K562 (cell line): ENCODE data around the gene KAZN. TPM values are rescaled to one million over a fixed set of nuclear protein-coding genes. Genes with fewer than 3 reads are reported as not detected.

Experiments
- NUFIP1 ChIP-seq: fragments of 450-650 bp; IDR thresholded peaks from 2 replicates; pipeline ENCODE4 v1.6.1; 2018; ENCODE audit not compliant: partially characterized antibody
- PYGO2 ChIP-seq: fragments of 450-650 bp; IDR thresholded peaks from 2 replicates; pipeline ENCODE4 v1.6.1; 2016; ENCODE audit warnings: mild to moderate bottlenecking, missing genetic modification characterization, moderate library complexity, missing compliant biosample characterization
- SMARCE1 ChIP-seq: fragments of 450-650 bp; IDR thresholded peaks from 2 replicates; pipeline ENCODE4 v1.7.1; 2016; ENCODE audit warnings: mild to moderate bottlenecking
- TCF3 ChIP-seq: sonication (generic); formaldehyde crosslinking; IDR thresholded peaks from 2 replicates; pipeline ENCODE4 v1.4.0; 2020; ENCODE audit warnings: mild to moderate bottlenecking, missing genetic modification reagents
- YBX1 ChIP-seq: fragments of 450-650 bp; IDR thresholded peaks from 2 replicates; pipeline ENCODE4 v1.7.1; 2016; ENCODE audit warnings: mild to moderate bottlenecking
- ZSCAN32 ChIP-seq: fragments of 450-650 bp; formaldehyde crosslinking; IDR thresholded peaks from 2 replicates; pipeline ENCODE4 v1.4.0; 2020; ENCODE audit warnings: mild to moderate bottlenecking, moderate library complexity
- polyA plus RNA-seq, 8 experiments: library from polyadenylated mRNA; depleted of rRNA in 4 of 8; stranded (reverse) in 5 of 8; unstranded in 3 of 8; fragments of >200 nt; fragmentation: Nextera tagmentation in 2 of 8; fragmentation: Illumina TruSeq in 1 of 8; extraction: Ambion mirVana in 2 of 8; extraction: Trizol in 1 of 8; gene quantifications; 2 replicates each; pipeline versions ENCODE4 v1.2.1 to v1.2.3, GENCODE V29; 2011 to 2014; ENCODE audit warnings: inconsistent platforms in 1 of 8, missing spikeins in 1 of 8
- total RNA-seq, 7 experiments: library from RNA; depleted of rRNA in 6 of 7; stranded (reverse); fragments of >200 nt in 6 of 7; fragmentation: Illumina TruSeq in 2 of 7; extraction: Trizol in 2 of 7; gene quantifications; 2 replicates each; pipeline versions ENCODE4 v1.2.1 to v1.2.3, GENCODE V29; 2011 to 2021; ENCODE audit warnings: low replicate concordance in 1 of 7
- TF ChIP-seq, protein P1 (sequence below): fragments of 450-650 bp; IDR thresholded peaks from 2 replicates; pipeline ENCODE4 v1.6.1; 2016; ENCODE audit warnings: mild to moderate bottlenecking, moderate library complexity
- TF ChIP-seq, protein P2 (sequence below), 2 experiments: fragments of 250-450 bp in 1 of 2; fragments of 450-650 bp in 1 of 2; sonication (Bioruptor Pico) in 1 of 2; IDR thresholded peaks; 2 replicates each; pipeline versions ENCODE4 v1.6.1 to v1.8.0; 2016 to 2021; ENCODE audit warnings: mild to moderate bottlenecking in 2 of 2, moderate library complexity in 2 of 2, missing compliant biosample characterization in 1 of 2, missing genetic modification characterization in 1 of 2
- TF ChIP-seq, protein P3 (sequence below): fragments of 250-450 bp; sonication (Bioruptor Pico); IDR thresholded peaks from 2 replicates; pipeline ENCODE4 v1.9.0; 2021; ENCODE audit warnings: mild to moderate bottlenecking

Gene KAZN
- total and polyA plus RNA-seq, 9 of the 15 experiments (the other 6 are each of a cell fraction or from before 2014, with no cell fraction given): 2.1 to 21.6 (median 5.4) TPM

DNA sequence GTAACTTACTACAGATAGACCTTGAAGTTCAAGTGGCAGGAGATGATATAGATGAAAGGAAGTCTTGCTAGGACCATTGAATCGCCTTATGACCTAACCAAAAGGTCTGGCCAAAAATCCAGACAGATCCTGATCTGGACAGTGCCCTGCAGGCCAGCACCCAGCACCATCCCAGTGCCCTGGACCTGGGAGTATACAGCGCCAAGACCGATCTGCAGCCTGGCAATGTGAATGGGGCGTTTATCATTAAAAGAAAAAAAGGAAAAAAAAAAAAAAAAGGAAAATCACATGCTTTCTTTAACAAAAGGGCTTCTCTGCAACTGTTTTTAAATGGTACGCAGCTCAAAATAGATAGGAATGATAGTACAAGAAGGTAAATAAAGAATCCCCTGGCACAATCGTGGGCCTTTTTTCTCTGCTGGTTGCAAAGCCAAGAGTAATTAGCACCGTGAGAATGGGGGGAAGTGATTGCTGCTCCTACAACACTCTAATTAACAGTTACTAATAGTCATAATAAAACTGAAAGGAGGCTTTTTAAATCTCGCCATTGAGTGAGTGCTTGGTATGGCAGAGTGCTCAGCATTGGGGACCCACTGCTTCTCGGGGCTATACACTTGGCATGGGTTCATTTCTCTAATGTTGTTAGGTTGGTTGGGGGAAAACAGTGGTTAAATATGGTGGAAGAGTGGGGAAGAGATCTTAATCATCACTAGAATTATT is 146.7 kb downstream of the KAZN start (continued):
- TF ChIP-seq, protein P1, sequence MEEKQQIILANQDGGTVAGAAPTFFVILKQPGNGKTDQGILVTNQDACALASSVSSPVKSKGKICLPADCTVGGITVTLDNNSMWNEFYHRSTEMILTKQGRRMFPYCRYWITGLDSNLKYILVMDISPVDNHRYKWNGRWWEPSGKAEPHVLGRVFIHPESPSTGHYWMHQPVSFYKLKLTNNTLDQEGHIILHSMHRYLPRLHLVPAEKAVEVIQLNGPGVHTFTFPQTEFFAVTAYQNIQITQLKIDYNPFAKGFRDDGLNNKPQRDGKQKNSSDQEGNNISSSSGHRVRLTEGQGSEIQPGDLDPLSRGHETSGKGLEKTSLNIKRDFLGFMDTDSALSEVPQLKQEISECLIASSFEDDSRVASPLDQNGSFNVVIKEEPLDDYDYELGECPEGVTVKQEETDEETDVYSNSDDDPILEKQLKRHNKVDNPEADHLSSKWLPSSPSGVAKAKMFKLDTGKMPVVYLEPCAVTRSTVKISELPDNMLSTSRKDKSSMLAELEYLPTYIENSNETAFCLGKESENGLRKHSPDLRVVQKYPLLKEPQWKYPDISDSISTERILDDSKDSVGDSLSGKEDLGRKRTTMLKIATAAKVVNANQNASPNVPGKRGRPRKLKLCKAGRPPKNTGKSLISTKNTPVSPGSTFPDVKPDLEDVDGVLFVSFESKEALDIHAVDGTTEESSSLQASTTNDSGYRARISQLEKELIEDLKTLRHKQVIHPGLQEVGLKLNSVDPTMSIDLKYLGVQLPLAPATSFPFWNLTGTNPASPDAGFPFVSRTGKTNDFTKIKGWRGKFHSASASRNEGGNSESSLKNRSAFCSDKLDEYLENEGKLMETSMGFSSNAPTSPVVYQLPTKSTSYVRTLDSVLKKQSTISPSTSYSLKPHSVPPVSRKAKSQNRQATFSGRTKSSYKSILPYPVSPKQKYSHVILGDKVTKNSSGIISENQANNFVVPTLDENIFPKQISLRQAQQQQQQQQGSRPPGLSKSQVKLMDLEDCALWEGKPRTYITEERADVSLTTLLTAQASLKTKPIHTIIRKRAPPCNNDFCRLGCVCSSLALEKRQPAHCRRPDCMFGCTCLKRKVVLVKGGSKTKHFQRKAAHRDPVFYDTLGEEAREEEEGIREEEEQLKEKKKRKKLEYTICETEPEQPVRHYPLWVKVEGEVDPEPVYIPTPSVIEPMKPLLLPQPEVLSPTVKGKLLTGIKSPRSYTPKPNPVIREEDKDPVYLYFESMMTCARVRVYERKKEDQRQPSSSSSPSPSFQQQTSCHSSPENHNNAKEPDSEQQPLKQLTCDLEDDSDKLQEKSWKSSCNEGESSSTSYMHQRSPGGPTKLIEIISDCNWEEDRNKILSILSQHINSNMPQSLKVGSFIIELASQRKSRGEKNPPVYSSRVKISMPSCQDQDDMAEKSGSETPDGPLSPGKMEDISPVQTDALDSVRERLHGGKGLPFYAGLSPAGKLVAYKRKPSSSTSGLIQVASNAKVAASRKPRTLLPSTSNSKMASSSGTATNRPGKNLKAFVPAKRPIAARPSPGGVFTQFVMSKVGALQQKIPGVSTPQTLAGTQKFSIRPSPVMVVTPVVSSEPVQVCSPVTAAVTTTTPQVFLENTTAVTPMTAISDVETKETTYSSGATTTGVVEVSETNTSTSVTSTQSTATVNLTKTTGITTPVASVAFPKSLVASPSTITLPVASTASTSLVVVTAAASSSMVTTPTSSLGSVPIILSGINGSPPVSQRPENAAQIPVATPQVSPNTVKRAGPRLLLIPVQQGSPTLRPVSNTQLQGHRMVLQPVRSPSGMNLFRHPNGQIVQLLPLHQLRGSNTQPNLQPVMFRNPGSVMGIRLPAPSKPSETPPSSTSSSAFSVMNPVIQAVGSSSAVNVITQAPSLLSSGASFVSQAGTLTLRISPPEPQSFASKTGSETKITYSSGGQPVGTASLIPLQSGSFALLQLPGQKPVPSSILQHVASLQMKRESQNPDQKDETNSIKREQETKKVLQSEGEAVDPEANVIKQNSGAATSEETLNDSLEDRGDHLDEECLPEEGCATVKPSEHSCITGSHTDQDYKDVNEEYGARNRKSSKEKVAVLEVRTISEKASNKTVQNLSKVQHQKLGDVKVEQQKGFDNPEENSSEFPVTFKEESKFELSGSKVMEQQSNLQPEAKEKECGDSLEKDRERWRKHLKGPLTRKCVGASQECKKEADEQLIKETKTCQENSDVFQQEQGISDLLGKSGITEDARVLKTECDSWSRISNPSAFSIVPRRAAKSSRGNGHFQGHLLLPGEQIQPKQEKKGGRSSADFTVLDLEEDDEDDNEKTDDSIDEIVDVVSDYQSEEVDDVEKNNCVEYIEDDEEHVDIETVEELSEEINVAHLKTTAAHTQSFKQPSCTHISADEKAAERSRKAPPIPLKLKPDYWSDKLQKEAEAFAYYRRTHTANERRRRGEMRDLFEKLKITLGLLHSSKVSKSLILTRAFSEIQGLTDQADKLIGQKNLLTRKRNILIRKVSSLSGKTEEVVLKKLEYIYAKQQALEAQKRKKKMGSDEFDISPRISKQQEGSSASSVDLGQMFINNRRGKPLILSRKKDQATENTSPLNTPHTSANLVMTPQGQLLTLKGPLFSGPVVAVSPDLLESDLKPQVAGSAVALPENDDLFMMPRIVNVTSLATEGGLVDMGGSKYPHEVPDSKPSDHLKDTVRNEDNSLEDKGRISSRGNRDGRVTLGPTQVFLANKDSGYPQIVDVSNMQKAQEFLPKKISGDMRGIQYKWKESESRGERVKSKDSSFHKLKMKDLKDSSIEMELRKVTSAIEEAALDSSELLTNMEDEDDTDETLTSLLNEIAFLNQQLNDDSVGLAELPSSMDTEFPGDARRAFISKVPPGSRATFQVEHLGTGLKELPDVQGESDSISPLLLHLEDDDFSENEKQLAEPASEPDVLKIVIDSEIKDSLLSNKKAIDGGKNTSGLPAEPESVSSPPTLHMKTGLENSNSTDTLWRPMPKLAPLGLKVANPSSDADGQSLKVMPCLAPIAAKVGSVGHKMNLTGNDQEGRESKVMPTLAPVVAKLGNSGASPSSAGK: no peak
- TF ChIP-seq TCF3 (CRISPR knock-in tag) (no peak), YBX1 (no peak), ZSCAN32 (CRISPR knock-in tag) (no peak), SMARCE1 (no peak), PYGO2 (tag) (no peak), NUFIP1 (no peak)
- TF ChIP-seq, protein P2, sequence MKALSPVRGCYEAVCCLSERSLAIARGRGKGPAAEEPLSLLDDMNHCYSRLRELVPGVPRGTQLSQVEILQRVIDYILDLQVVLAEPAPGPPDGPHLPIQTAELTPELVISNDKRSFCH (CRISPR knock-in tag; IDR thresholded peaks at IDR 0.05): no peak
- TF ChIP-seq, protein P2 (tag; IDR thresholded peaks at IDR 0.05): no peak
- TF ChIP-seq, protein P3, sequence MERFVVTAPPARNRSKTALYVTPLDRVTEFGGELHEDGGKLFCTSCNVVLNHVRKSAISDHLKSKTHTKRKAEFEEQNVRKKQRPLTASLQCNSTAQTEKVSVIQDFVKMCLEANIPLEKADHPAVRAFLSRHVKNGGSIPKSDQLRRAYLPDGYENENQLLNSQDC (CRISPR knock-in tag): no peak
- TF ChIP-seq, all 486 proteins: peak for 0
